Esophagus (tissue), 2 donors: Measurements from ENCODE around the gene KCNQ2. TPM values are rescaled to one million over a fixed set of nuclear protein-coding genes. Genes with fewer than 3 reads are reported as not detected.

Experiments
- H3K27ac ChIP-seq, 2 donors: one replicate each; pipeline ENCODE4 v1.5.1; 2013; ENCODE audit warnings: low read depth in 2 of 2, mild to moderate bottlenecking in 2 of 2, inconsistent platforms in 1 of 2, low read length in 1 of 2, moderate library complexity in 1 of 2
- H3K27me3 ChIP-seq, 2 donors: one replicate each; pipeline ENCODE4 v1.6.1; 2013; ENCODE audit warnings: low read length in 2 of 2, control low read depth in 1 of 2, mild to moderate bottlenecking in 1 of 2; ENCODE audit not compliant: insufficient read depth in 2 of 2, control insufficient read depth in 1 of 2
- H3K36me3 ChIP-seq, 2 donors: one replicate each; pipeline ENCODE4 v1.6.1; 2013; ENCODE audit warnings: low read length in 1 of 2; ENCODE audit not compliant: control insufficient read depth in 2 of 2, insufficient read depth in 2 of 2
- H3K4me1 ChIP-seq, 2 donors: one replicate each; pipeline ENCODE4 v1.6.1; 2013; ENCODE audit warnings: low read length in 1 of 2; ENCODE audit not compliant: control insufficient read depth in 2 of 2, insufficient read depth in 2 of 2
- H3K4me3 ChIP-seq, 2 donors: one replicate each; pipeline ENCODE4 v1.5.1; 2013; ENCODE audit warnings: low read length in 2 of 2, mild to moderate bottlenecking in 2 of 2, low read depth in 1 of 2, moderate library complexity in 1 of 2
- H3K9me3 ChIP-seq, 2 donors: one replicate each; pipeline ENCODE4 v1.6.1; 2013; ENCODE audit warnings: mild to moderate bottlenecking in 2 of 2, low read depth in 1 of 2, low read length in 1 of 2, moderate library complexity in 1 of 2; ENCODE audit not compliant: control insufficient read depth in 2 of 2, insufficient read depth in 1 of 2
- WGBS, 2 donors: extraction: QIAGEN DNeasy Blood & Tissue Kit; methylation state at CpG; one replicate each; pipeline ENCODE4 v1.1.7; 2013; 5-methylcytosine and 5-hydroxymethylcytosine counted together
- polyA plus RNA-seq, 2 donors: library from polyadenylated mRNA; stranded (reverse); fragments of 200-250 nt; gene quantifications; one replicate each; pipeline ENCODE4 v1.2.3, GENCODE V29; 2013
- donor health status: healthy with polysubstance abuse.
- donor health status: Bipolar disorder and iron deficiency.

KCNQ2 gene
- polyA plus RNA-seq, 2 donors, result 0.01 to 0.06 TPM

GRCh38 chr20:63492518-63492917 lies 20.1 kb upstream of the KCNQ2 start:
- 88 to 89% methylated on average over 2 of the region's 2 CpGs for WGBS, 2 donors
- H3K27ac ChIP-seq, result no peak overlapping the region
- no peaks in the 10 kb centered on the region for H3K36me3 ChIP-seq
- peaks cover 2 to 4% of the 10 kb centered on the region in 2 donors for H3K27me3 ChIP-seq
- no peak overlapping the region for H3K4me3 ChIP-seq
- peaks cover 0 to 7% of the 10 kb centered on the region in 2 donors for H3K9me3 ChIP-seq
- H3K4me1 ChIP-seq, result peaks cover 0 to 3% of the 10 kb centered on the region in 2 donors

GRCh38 chr20:63491635-63492230 lies 19.3 kb upstream of the KCNQ2 start:
- Histone ChIP-seq H3K4me3 (no peak overlapping the region), H3K27ac (no peak overlapping the region), H3K36me3 (no peaks in the 10 kb centered on the region), H3K27me3 (peaks cover 2 to 4% of the 10 kb centered on the region in 2 donors), H3K4me1 (peaks cover 0 to 2% of the 10 kb centered on the region in 2 donors), H3K9me3 (peaks cover 0 to 7% of the 10 kb centered on the region in 2 donors)
- WGBS, 2 donors, result 56 to 72% methylated on average over 4 of the region's 4 CpGs

- whole genome bisulfite sequencing, 2 donors, result 76 to 89% methylated on average over 2 to 4 of the region's 4 CpGs
- Histone ChIP-seq H3K36me3 (no peaks in the 10 kb centered on the region), H3K4me1 (no peaks in the 10 kb centered on the region), H3K9me3 (peaks cover 0 to 13% of the 10 kb centered on the region in 2 donors), H3K4me3 (no peak overlapping the region), H3K27me3 (peaks cover 2 to 8% of the 10 kb centered on the region in 2 donors), H3K27ac (no peak overlapping the region)
Measured at GRCh38 chr20:63491078-63491477, 18.6 kb upstream of the KCNQ2 start.

- H3K36me3 ChIP-seq, result no peaks in the 10 kb centered on the region
- peaks cover 2 to 8% of the 10 kb centered on the region in 2 donors for H3K27me3 ChIP-seq
- no peak overlapping the region for H3K27ac ChIP-seq
- H3K9me3 ChIP-seq, result peaks cover 0 to 13% of the 10 kb centered on the region in 2 donors
- H3K4me1 ChIP-seq, result no peaks in the 10 kb centered on the region
- no peak overlapping the region for H3K4me3 ChIP-seq
- 73 to 74% methylated on average over 24 of the region's 24 CpGs for WGBS, 2 donors
Measured at GRCh38 chr20:63490416-63490815, 18.0 kb upstream of the KCNQ2 start.

- H3K9me3 ChIP-seq, result peaks cover 0 to 13% of the 10 kb centered on the region in 2 donors
- WGBS, 2 donors, result 16 to 17% methylated on average over 60 to 83 of the region's 83 CpGs
- H3K4me1 ChIP-seq, result no peaks in the 10 kb centered on the region
- peaks cover 2 to 10% of the 10 kb centered on the region in 2 donors for H3K27me3 ChIP-seq
- no peaks in the 10 kb centered on the region for H3K36me3 ChIP-seq
- H3K4me3 ChIP-seq, result no peak overlapping the region
- H3K27ac ChIP-seq, result no peak overlapping the region
Measured at GRCh38 chr20:63488315-63489251, 16.1 kb upstream of the KCNQ2 start.

- no peak overlapping the region for H3K27ac ChIP-seq
- no peak overlapping the region for H3K4me3 ChIP-seq
- H3K36me3 ChIP-seq, result no peaks in the 10 kb centered on the region
- H3K4me1 ChIP-seq, result no peaks in the 10 kb centered on the region
- peaks cover 0 to 12% of the 10 kb centered on the region in 2 donors for H3K9me3 ChIP-seq
- WGBS, 2 donors, result 17 to 36% methylated on average over 12 to 39 of the region's 40 CpGs
- H3K27me3 ChIP-seq, result peaks cover 2 to 10% of the 10 kb centered on the region in 2 donors
Measured at GRCh38 chr20:63487781-63488241, 15.4 kb upstream of the KCNQ2 start.

GRCh38 chr20:63487116-63487764 lies 14.8 kb upstream of the KCNQ2 start:
- no peaks in the 10 kb centered on the region for H3K4me1 ChIP-seq
- H3K4me3 ChIP-seq, result no peak overlapping the region
- H3K27ac ChIP-seq, result no peak overlapping the region
- H3K9me3 ChIP-seq, result peaks cover 0 to 7% of the 10 kb centered on the region in 2 donors
- no peaks in the 10 kb centered on the region for H3K36me3 ChIP-seq
- WGBS, 2 donors, result 52% methylated on average over 14 of the region's 14 CpGs
- peaks cover 2 to 10% of the 10 kb centered on the region in 2 donors for H3K27me3 ChIP-seq

- Histone ChIP-seq H3K27me3 (peaks cover 2 to 10% of the 10 kb centered on the region in 2 donors), H3K9me3 (peaks cover 0 to 6% of the 10 kb centered on the region in 2 donors), H3K27ac (no peak overlapping the region), H3K4me1 (no peaks in the 10 kb centered on the region), H3K4me3 (no peak overlapping the region), H3K36me3 (no peaks in the 10 kb centered on the region)
- 89 to 90% methylated on average over 17 of the region's 17 CpGs for WGBS, 2 donors
Measured at GRCh38 chr20:63486300-63486855, 13.9 kb upstream of the KCNQ2 start.
